Mesothelial cell of epicardium (in vitro differentiated cells): ENCODE data around the gene EBF4. TPM values are rescaled to one million over a fixed set of nuclear protein-coding genes. Genes with fewer than 3 reads are reported as not detected.

ENCODE experiments used
- DNase-seq, 2 experiments: peaks; one replicate each; pipeline ENCODE4 v3.0.0; 2021; ENCODE audit warnings: low spot score in 2 of 2; ENCODE audit not compliant: unreplicated experiment in 2 of 2
- H3K27ac Mint-ChIP-seq: 2 replicates; pipeline ENCODE4 v1.8.0; 2021; ENCODE audit warnings: mixed read lengths
- H3K27me3 Mint-ChIP-seq: 2 replicates; pipeline ENCODE4 v1.8.0; 2021; ENCODE audit warnings: low read depth, mixed read lengths
- H3K36me3 Mint-ChIP-seq: 2 replicates; pipeline ENCODE4 v1.8.0; 2021; ENCODE audit warnings: mixed read lengths
- H3K4me1 Mint-ChIP-seq: 2 replicates; pipeline ENCODE4 v1.8.0; 2021; ENCODE audit warnings: mixed read lengths
- H3K4me3 Mint-ChIP-seq: 2 replicates; pipeline ENCODE4 v1.8.0; 2021; ENCODE audit warnings: mild to moderate bottlenecking, moderate library complexity, mixed read lengths
- H3K9me3 Mint-ChIP-seq: 2 replicates; pipeline ENCODE4 v1.8.0; 2021; ENCODE audit warnings: mixed read lengths
- CTCF ChIP-seq: fragments of 200-600 bp; sonication (generic); IDR thresholded peaks from one replicate; pipeline ENCODE4 v1.5.0; 2021; ENCODE audit warnings: antibody characterized with exemption; ENCODE audit not compliant: unreplicated experiment
- total RNA-seq: library from RNA; stranded (reverse); gene quantifications from 3 replicates; pipeline ENCODE4 v1.2.1, GENCODE V29; 2021

The EBF4 gene
- total RNA-seq, 1 donor from 2014 or later = 65.5 TPM

- no peak for TF ChIP-seq CTCF
- DNase-seq = no peak
- peaks cover 50% of the 10 kb centered on the region for H3K27me3 Mint-ChIP-seq
- H3K9me3 Mint-ChIP-seq = peaks cover 26% of the 10 kb centered on the region
- H3K27ac Mint-ChIP-seq = no peak overlapping the region
- peaks cover 13% of the 10 kb centered on the region for H3K36me3 Mint-ChIP-seq
- no peak overlapping the region for H3K4me3 Mint-ChIP-seq
- no peaks in the 10 kb centered on the region for H3K4me1 Mint-ChIP-seq
These were observed 36.7 kb downstream of the EBF4 start for GRCh38 chr20:2729251-2729713.

- DNase-seq = no peak
- Mint-ChIP-seq H3K4me1 (no peaks in the 10 kb centered on the region), H3K27me3 (peaks cover 48% of the 10 kb centered on the region), H3K4me3 (no peak overlapping the region), H3K27ac (no peak overlapping the region), H3K9me3 (peaks cover 30% of the 10 kb centered on the region), H3K36me3 (peaks cover 17% of the 10 kb centered on the region)
- TF ChIP-seq CTCF = no peak
These were observed 37.2 kb downstream of the EBF4 start for GRCh38 chr20:2729791-2730190.

DNA sequence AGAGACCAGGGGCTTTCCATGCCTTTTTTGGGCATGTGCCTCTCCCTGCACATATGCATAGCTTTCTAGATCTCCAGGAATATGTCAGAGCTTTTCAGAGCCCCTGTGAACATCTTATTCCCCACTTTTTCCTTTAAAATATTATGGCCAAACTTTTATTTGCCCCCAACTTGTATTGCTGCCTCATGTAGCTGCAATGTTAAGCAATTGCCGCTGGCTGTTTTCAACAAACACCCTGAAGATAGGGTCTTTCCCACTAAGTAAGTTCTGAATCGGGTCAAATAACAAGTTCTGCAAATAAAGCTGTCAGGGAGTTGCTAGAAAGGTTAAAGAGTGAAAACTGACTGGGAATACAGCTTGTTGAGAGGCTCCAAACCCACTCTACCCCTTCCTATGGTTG lies 42.3 kb downstream of the EBF4 start:
- H3K27me3 Mint-ChIP-seq = peaks cover 31% of the 10 kb centered on the region
- H3K4me3 Mint-ChIP-seq = no peak overlapping the region
- DNase-seq = no peak
- no peaks in the 10 kb centered on the region for H3K4me1 Mint-ChIP-seq
- H3K36me3 Mint-ChIP-seq = peaks cover 20% of the 10 kb centered on the region
- TF ChIP-seq CTCF = no peak
- H3K9me3 Mint-ChIP-seq = peaks cover 22% of the 10 kb centered on the region
- H3K27ac Mint-ChIP-seq = no peak overlapping the region

GRCh38 chr20:2736441-2736840 lies 43.9 kb downstream of the EBF4 start:
- Mint-ChIP-seq H3K9me3 (peaks cover 22% of the 10 kb centered on the region), H3K27me3 (peaks cover 33% of the 10 kb centered on the region), H3K36me3 (peaks cover 20% of the 10 kb centered on the region), H3K27ac (no peak overlapping the region), H3K4me3 (no peak overlapping the region), H3K4me1 (no peaks in the 10 kb centered on the region)
- DNase-seq = no peak
- TF ChIP-seq CTCF = no peak

- DNase-seq = no peak
- Mint-ChIP-seq H3K36me3 (peaks cover 9% of the 10 kb centered on the region), H3K4me3 (no peak overlapping the region), H3K9me3 (peaks cover 10% of the 10 kb centered on the region), H3K4me1 (peaks cover 5% of the 10 kb centered on the region), H3K27me3 (peaks cover 48% of the 10 kb centered on the region), H3K27ac (no peak overlapping the region)
- no peak for TF ChIP-seq CTCF
These were observed 45.9 kb downstream of the EBF4 start for GRCh38 chr20:2738331-2739041.
